Kidney (tissue), 14 donors: ENCODE data around the gene C2CD3. TPM values are rescaled to one million over a fixed set of nuclear protein-coding genes. Genes with fewer than 3 reads are reported as not detected.

Experiments
- DNase-seq, 5 donors: peaks; one replicate each; pipeline ENCODE4 v3.0.0-alpha.2; 2013 to 2020
- FAIRE-seq: peaks from 2 replicates; lab custom pipeline; 2012; peaks lifted over from hg19 to GRCh38; lab: Jason Lieb, UNC
- H3K27ac ChIP-seq, 2 donors: one replicate each; pipeline ENCODE4 v1.7.0; 2013; ENCODE audit warnings: low read depth in 2 of 2, low read length in 2 of 2, inconsistent platforms in 1 of 2
- H3K27me3 ChIP-seq: one replicate; pipeline ENCODE4 v1.7.1; 2013; ENCODE audit warnings: low read length, inconsistent platforms; ENCODE audit not compliant: control insufficient read depth, insufficient read depth
- H3K36me3 ChIP-seq, 3 donors: one replicate each; pipeline versions ENCODE4 v1.7.0 to v1.7.1; 2013; ENCODE audit warnings: low read length in 3 of 3, control low read depth in 1 of 3, inconsistent platforms in 1 of 3; ENCODE audit not compliant: insufficient read depth in 3 of 3, control insufficient read depth in 2 of 3
- H3K4me1 ChIP-seq, 3 donors: one replicate each; pipeline versions ENCODE4 v1.7.0 to v1.7.1; 2013; ENCODE audit warnings: low read length in 3 of 3, inconsistent platforms in 1 of 3, low read depth in 1 of 3; ENCODE audit not compliant: control insufficient read depth in 2 of 3, insufficient read depth in 2 of 3
- H3K4me3 ChIP-seq, 3 donors: one replicate each; pipeline versions ENCODE4 v1.7.0 to v1.8.1; 2013; ENCODE audit warnings: low read length in 3 of 3, control low read depth in 1 of 3, inconsistent platforms in 1 of 3
- H3K9ac ChIP-seq, 3 donors: one replicate each; pipeline versions ENCODE4 v1.7.0 to v1.7.1; 2013; ENCODE audit warnings: low read length in 3 of 3, control low read depth in 1 of 3, inconsistent platforms in 1 of 3
- H3K9me3 ChIP-seq, 3 donors: one replicate each; pipeline versions ENCODE4 v1.7.0 to v1.7.1; 2013; ENCODE audit warnings: low read length in 3 of 3, control low read depth in 1 of 3, inconsistent platforms in 1 of 3; ENCODE audit not compliant: control insufficient read depth in 2 of 3, insufficient read depth in 1 of 3
- intact Hi-C: fragments of 100-400 bp; cut with DNase I; formaldehyde crosslinking; loops from one replicate; pipeline ENCODE4 v1.11.1; 2022
- polyA plus RNA-seq: library from polyadenylated mRNA; stranded (reverse); fragments of 350-450 nt; fragmentation: Illumina TruSeq; extraction: RNeasy Lipid Tissue Mini Kit (QIAGEN cat#74804); gene quantifications from one replicate; pipeline ENCODE4 v1.2.3, GENCODE V29; 2014; ENCODE audit warnings: low read depth, low replicate concordance; ENCODE audit not compliant: insufficient read depth
- total RNA-seq: library from RNA; stranded (reverse); fragmentation: NEBNext Ultra II Directional; extraction: Animal tissue kit (Norgen Biotek cat#: 25700); gene quantifications from one replicate; pipeline ENCODE4 v1.2.1, GENCODE V29; 2021
- TF ChIP-seq, protein P1 (sequence below): IDR thresholded peaks from 3 replicates; pipeline ENCODE4 v1.5.1; 2012; ENCODE audit warnings: mild to moderate bottlenecking, moderate library complexity, borderline replicate concordance; ENCODE audit not compliant: insufficient read depth; ENCODE audit errors: extremely low read depth
- donor health status: control.
- donor health status: control.
- donor health status: control.
- donor health status: control.
- donor health status: control.
- donor health status: DM: yes; HTN: yes; CAD: no.
- donor health status: Normal renal cell carcinoma (clear cell type).

Gene C2CD3
- total and polyA plus RNA-seq, 2 donors from 2014 or later: 5.6 to 28.7 TPM

DNA sequence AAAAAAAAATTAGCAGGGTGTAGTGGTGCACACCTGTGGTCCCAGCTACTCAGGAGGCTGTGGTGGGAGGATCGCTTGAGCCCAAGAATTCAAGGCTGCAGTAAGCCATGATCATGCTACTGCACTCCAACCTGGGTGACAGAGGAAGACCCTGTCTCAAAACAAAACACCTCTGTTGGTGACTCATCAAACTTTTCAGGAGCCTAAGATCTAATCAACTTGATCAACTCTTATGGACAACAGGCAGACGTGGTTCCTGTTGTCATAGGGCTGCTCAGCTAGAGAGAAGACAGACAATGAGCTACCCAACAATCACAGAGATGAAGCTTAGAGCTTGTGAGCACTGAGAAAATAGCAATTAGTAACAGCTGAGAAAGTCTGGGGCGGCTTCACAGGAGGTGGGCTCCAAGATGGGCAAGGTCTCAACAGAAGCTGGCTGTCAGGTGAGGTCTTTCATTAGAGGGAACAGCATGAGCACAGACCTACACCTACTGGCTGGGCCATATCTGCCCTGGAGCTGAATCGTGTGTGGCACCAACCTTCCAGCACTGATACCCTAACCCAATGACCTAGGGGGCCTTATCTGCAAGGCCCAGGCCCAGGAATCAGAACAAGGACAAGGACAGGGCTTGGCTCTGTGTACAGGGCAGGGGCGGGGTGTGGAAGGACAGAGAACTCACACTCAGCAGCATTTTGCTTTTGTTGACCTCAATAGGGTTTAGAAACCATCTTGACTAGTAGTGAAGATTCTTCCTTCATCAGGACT is 154.7 kb downstream of the C2CD3 start:
- Histone ChIP-seq H3K9me3 (no peaks in the 10 kb centered on the region), H3K9ac (no peak overlapping the region), H3K4me3 (no peak overlapping the region), H3K27ac (no peak overlapping the region), H3K27me3 (no peaks in the 10 kb centered on the region), H3K4me1 (peaks cover 0 to 22% (median 22%) of the 10 kb centered on the region in 3 donors), H3K36me3 (peaks cover 0 to 3% (median 2%) of the 10 kb centered on the region in 3 donors)
- intact Hi-C loops: no loop called here
- FAIRE-seq (no peak), DNase-seq (no peak)
- TF ChIP-seq, protein P1, sequence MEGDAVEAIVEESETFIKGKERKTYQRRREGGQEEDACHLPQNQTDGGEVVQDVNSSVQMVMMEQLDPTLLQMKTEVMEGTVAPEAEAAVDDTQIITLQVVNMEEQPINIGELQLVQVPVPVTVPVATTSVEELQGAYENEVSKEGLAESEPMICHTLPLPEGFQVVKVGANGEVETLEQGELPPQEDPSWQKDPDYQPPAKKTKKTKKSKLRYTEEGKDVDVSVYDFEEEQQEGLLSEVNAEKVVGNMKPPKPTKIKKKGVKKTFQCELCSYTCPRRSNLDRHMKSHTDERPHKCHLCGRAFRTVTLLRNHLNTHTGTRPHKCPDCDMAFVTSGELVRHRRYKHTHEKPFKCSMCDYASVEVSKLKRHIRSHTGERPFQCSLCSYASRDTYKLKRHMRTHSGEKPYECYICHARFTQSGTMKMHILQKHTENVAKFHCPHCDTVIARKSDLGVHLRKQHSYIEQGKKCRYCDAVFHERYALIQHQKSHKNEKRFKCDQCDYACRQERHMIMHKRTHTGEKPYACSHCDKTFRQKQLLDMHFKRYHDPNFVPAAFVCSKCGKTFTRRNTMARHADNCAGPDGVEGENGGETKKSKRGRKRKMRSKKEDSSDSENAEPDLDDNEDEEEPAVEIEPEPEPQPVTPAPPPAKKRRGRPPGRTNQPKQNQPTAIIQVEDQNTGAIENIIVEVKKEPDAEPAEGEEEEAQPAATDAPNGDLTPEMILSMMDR: no peak

DNA sequence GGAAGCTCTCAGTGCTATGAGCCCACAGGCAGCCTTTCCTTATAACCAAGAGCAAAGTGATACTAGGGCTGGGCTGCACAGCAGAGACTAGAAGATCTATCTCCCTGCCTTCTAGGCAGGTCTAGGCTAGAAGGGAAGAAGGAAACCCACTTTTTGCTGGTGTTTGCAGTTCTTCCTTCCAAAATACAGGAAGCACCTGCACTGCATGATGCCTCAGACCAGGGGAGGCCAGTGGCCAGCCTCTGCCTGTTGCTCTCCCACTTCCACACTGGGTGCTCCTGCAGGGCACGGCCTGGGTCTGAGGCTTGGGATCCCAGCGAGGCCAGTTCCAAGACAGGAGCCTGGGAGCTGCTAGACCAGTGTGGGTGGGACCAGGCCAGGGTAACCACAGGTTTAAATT is 155.9 kb downstream of the C2CD3 start:
- TF ChIP-seq, protein P1: no peak
- Histone ChIP-seq H3K36me3 (peaks cover 0 to 3% (median 2%) of the 10 kb centered on the region in 3 donors), H3K9me3 (no peaks in the 10 kb centered on the region), H3K4me1 (peaks cover 0 to 22% (median 19%) of the 10 kb centered on the region in 3 donors), H3K27me3 (no peaks in the 10 kb centered on the region), H3K27ac (no peak overlapping the region), H3K4me3 (no peak overlapping the region), H3K9ac (no peak overlapping the region)
- FAIRE-seq (no peak), DNase-seq (no peak)
- intact Hi-C loops: no loop called here

DNA sequence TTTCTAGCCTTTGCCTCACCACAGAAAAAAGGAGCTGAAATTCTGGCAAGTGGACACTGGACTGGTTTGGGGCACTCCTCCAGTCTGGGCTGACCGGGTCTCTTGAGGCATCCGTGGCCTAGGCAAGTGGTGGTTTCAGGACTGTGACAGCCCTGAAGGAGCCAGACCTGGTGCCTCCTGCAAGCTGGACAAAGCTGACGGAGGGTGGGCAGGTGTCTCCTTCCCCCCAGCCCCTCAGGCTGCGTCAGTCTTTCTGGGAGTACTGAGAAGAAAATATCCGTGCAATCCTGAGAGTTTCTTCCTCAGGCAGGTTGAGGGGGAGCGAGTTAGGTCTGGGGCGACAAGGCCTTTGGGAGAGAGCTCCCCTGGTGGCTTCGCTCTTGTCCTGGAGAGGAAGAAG is 157.7 kb downstream of the C2CD3 start:
- Histone ChIP-seq H3K9me3 (no peaks in the 10 kb centered on the region), H3K27me3 (no peaks in the 10 kb centered on the region), H3K27ac (no peak overlapping the region), H3K9ac (no peak overlapping the region), H3K4me3 (no peak overlapping the region), H3K36me3 (peaks cover 0 to 3% (median 2%) of the 10 kb centered on the region in 3 donors), H3K4me1 (peaks cover 0 to 9% (median 4%) of the 10 kb centered on the region in 3 donors)
- no peak for FAIRE-seq
- no peak for DNase-seq
- TF ChIP-seq, protein P1: no peak
- intact Hi-C loops: no loop called here
